ENCODE measurements around the gene KRI1. TPM values are rescaled to one million over a fixed set of nuclear protein-coding genes. Genes with fewer than 3 reads are reported as not detected.
"Not testable (repeated sequence)": the region's sequence is repeated elsewhere in the genome, so short reads cannot be mapped to it uniquely, and the experiment has no call there.

Gene KRI1
- total and polyA plus RNA-seq, 2 donors = 32.5 to 77.5 TPM

DNA sequence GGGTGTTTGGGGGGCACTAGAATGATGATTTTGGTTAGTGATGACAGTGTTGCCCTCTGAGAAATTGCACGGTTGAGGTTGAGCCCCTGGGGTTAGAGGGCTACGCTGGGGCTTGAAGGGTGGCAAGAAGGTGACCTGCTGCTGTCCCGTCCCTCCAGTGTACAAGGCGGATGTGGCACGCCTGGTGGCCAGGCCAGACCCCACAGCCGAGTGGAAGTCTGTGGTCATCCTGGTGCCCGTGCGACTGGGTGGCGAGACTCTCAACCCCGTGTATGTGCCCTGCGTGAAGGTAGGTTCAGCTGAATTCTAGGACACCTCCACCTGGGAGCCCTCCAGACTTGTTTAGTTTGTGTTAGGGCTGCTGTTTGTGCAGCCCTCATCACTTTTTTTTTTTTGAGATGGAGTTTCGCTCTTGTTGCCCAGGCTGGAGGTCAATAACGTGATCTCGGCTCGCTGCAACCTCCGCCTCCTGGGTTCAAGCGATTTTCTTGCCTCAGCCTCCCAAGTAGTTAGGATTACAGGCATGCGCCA lies 17.0 kb downstream of the KRI1 start:
- Histone ChIP-seq H3K36me3 (ENCODE audit: control insufficient read depth in 2 of 2, insufficient read depth in 2 of 2, low read length in 1 of 2) (peaks cover 66 to 77% of the 10 kb centered on the region in 2 donors), H3K4me3 (ENCODE audit: low read length in 2 of 2) (no peak overlapping the region), H3K9me3 (ENCODE audit: control insufficient read depth in 2 of 2, insufficient read depth in 1 of 2, low read length in 1 of 2) (peaks cover 0 to 29% of the 10 kb centered on the region in 2 donors), H3K27me3 (ENCODE audit: control insufficient read depth in 2 of 2, insufficient read depth in 1 of 2, low read length in 1 of 2) (no peaks in the 10 kb centered on the region), H3K4me1 (ENCODE audit: control insufficient read depth in 2 of 2, insufficient read depth in 2 of 2, low read length in 2 of 2) (peaks cover 30 to 48% of the 10 kb centered on the region in 2 donors), H3K27ac (ENCODE audit: low read depth in 1 of 2, low read length in 1 of 2) (no peak overlapping the region)
- whole genome bisulfite sequencing = over 99% methylated on average over 18 of the region's 18 CpGs
- DNase-seq (ENCODE audit: low read depth in 6 of 9, low spot score in 9 of 9) = no peak

- 97% methylated on average over 17 of the region's 17 CpGs for WGBS
- Histone ChIP-seq H3K27me3 (ENCODE audit: control insufficient read depth in 2 of 2, insufficient read depth in 1 of 2, low read length in 1 of 2) (no peaks in the 10 kb centered on the region), H3K9me3 (ENCODE audit: control insufficient read depth in 2 of 2, insufficient read depth in 1 of 2, low read length in 1 of 2) (peaks cover 0 to 14% of the 10 kb centered on the region in 2 donors), H3K27ac (ENCODE audit: low read depth in 1 of 2, low read length in 1 of 2) (no peak overlapping the region), H3K4me1 (ENCODE audit: control insufficient read depth in 2 of 2, insufficient read depth in 2 of 2, low read length in 2 of 2) (peaks cover 15 to 35% of the 10 kb centered on the region in 2 donors), H3K36me3 (ENCODE audit: control insufficient read depth in 2 of 2, insufficient read depth in 2 of 2, low read length in 1 of 2) (peaks cover 52 to 57% of the 10 kb centered on the region in 2 donors), H3K4me3 (ENCODE audit: low read length in 2 of 2) (no peak overlapping the region)
- DNase-seq (ENCODE audit: low read depth in 6 of 9, low spot score in 9 of 9) = no peak
These were observed 19.0 kb downstream of the KRI1 start for GRCh38 chr19:10546817-10547216.

GRCh38 chr19:10544753-10545251 lies 21.0 kb downstream of the KRI1 start:
- 59% methylated on average over 23 of the region's 23 CpGs for WGBS
- H3K36me3 ChIP-seq (ENCODE audit: control insufficient read depth in 2 of 2, insufficient read depth in 2 of 2, low read length in 1 of 2) = peaks cover 36 to 40% of the 10 kb centered on the region in 2 donors

DNA sequence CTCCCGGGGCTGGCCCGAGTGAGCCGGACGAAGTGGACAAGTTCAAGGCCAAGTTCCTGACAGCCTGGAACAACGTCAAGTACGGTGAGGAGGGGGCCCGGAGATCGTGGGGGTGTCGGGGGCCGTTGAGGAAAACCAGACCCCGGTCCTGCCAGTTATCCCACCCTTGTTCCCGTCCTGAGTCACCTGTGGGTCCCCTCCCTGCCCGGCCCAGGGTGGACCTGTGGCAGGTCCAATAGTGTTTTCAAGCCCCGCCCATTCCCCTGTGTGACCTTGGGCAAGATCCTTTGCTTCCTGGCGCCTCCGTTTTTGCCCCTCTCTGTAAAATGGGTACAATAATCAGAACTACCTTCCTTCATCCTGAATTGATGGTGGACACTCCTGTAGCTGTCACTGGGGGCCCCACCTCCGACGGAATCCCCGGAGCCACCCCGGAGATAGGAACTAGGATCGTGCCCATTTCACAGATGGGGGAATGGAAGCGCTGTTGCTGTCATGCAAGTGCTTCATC lies 21.5 kb downstream of the KRI1 start:
- DNase-seq (ENCODE audit: low read depth in 6 of 9, low spot score in 9 of 9) = peak in 2 of 9 donors; percentile 14 to 31
- Histone ChIP-seq H3K9me3 (ENCODE audit: control insufficient read depth in 2 of 2, insufficient read depth in 1 of 2, low read length in 1 of 2) (peaks cover 0 to 12% of the 10 kb centered on the region in 2 donors), H3K27me3 (ENCODE audit: control insufficient read depth in 2 of 2, insufficient read depth in 1 of 2, low read length in 1 of 2) (peaks cover 0 to 9% of the 10 kb centered on the region in 2 donors), H3K36me3 (ENCODE audit: control insufficient read depth in 2 of 2, insufficient read depth in 2 of 2, low read length in 1 of 2) (peaks cover 31 to 36% of the 10 kb centered on the region in 2 donors), H3K4me3 (ENCODE audit: low read length in 2 of 2) (peak overlapping the region; percentile 96 to 99), H3K4me1 (ENCODE audit: control insufficient read depth in 2 of 2, insufficient read depth in 2 of 2, low read length in 2 of 2) (peaks cover 15 to 30% of the 10 kb centered on the region in 2 donors), H3K27ac (ENCODE audit: low read depth in 1 of 2, low read length in 1 of 2) (peak overlapping the region; percentile 46 to 90)
- 25% methylated on average over 22 of the region's 22 CpGs for WGBS

More at GRCh38 chr19:10544753-10545251, 21.0 kb downstream of the KRI1 start:
- Histone ChIP-seq H3K27me3 (ENCODE audit: control insufficient read depth in 2 of 2, insufficient read depth in 1 of 2, low read length in 1 of 2) (peaks cover 0 to 4% of the 10 kb centered on the region in 2 donors), H3K9me3 (ENCODE audit: control insufficient read depth in 2 of 2, insufficient read depth in 1 of 2, low read length in 1 of 2) (peaks cover 0 to 12% of the 10 kb centered on the region in 2 donors), H3K27ac (ENCODE audit: low read depth in 1 of 2, low read length in 1 of 2) (peak overlapping the region; percentile 47 to 64), H3K4me3 (ENCODE audit: low read length in 2 of 2) (peak overlapping the region; percentile 96 to 99), H3K4me1 (ENCODE audit: control insufficient read depth in 2 of 2, insufficient read depth in 2 of 2, low read length in 2 of 2) (peaks cover 15 to 30% of the 10 kb centered on the region in 2 donors)
- DNase-seq (ENCODE audit: low read depth in 6 of 9, low spot score in 9 of 9) = peak in 1 of 9 donors; percentile 21

GRCh38 chr19:10543420-10544241 lies 22.2 kb downstream of the KRI1 start, which contains the start of gene ATG4D:
TSS of gene ATG4D (plus strand) at chr19:10543904. CDS start at chr19:10544091, 187 bp downstream.
- Histone ChIP-seq H3K4me3 (ENCODE audit: low read length in 2 of 2) (peak within 1 kb of the TSS; percentile 96 to 99), H3K36me3 (ENCODE audit: control insufficient read depth in 2 of 2, insufficient read depth in 2 of 2, low read length in 1 of 2) (peaks cover 24 to 29% of the 10 kb centered on the region in 2 donors), H3K9me3 (ENCODE audit: control insufficient read depth in 2 of 2, insufficient read depth in 1 of 2, low read length in 1 of 2) (peaks cover 0 to 12% of the 10 kb centered on the region in 2 donors), H3K27ac (ENCODE audit: low read depth in 1 of 2, low read length in 1 of 2) (peak within 1 kb of the TSS; percentile 47 to 90), H3K27me3 (ENCODE audit: control insufficient read depth in 2 of 2, insufficient read depth in 1 of 2, low read length in 1 of 2) (peaks cover 3 to 14% of the 10 kb centered on the region in 2 donors), H3K4me1 (ENCODE audit: control insufficient read depth in 2 of 2, insufficient read depth in 2 of 2, low read length in 2 of 2) (peaks cover 15 to 30% of the 10 kb centered on the region in 2 donors)
- 2% methylated on average over 79 of the region's 79 CpGs for WGBS
- DNase-seq (ENCODE audit: low read depth in 6 of 9, low spot score in 9 of 9) = peak in 6 of 9 donors; percentile 61 to 88 (median 74)

DNA sequence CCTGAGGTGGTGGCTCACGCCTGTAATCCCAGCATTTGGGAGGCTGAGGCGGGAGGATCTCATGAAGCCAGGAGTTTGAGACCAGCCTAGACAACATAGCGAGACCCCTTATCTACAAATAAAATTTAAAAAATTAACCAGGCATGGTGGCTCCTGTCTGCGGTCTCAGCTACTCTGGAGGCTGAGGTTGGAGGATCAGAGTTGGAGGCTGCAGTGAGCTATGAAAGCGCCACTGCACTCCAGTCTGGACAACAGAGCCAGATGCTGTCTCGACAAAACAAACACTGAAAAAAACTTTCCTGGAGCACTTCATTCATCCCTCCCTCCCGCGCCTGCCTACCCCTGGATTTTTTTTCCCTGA lies 22.8 kb downstream of the KRI1 start:
- Histone ChIP-seq H3K9me3 (ENCODE audit: control insufficient read depth in 2 of 2, insufficient read depth in 1 of 2, low read length in 1 of 2) (peaks cover 0 to 12% of the 10 kb centered on the region in 2 donors), H3K27me3 (ENCODE audit: control insufficient read depth in 2 of 2, insufficient read depth in 1 of 2, low read length in 1 of 2) (peaks cover 6 to 20% of the 10 kb centered on the region in 2 donors), H3K36me3 (ENCODE audit: control insufficient read depth in 2 of 2, insufficient read depth in 2 of 2, low read length in 1 of 2) (peaks cover 19 to 23% of the 10 kb centered on the region in 2 donors), H3K4me1 (ENCODE audit: control insufficient read depth in 2 of 2, insufficient read depth in 2 of 2, low read length in 2 of 2) (peaks cover 15 to 30% of the 10 kb centered on the region in 2 donors), H3K4me3 (ENCODE audit: low read length in 2 of 2) (peak overlapping the region; percentile 96 to 99), H3K27ac (ENCODE audit: low read depth in 1 of 2, low read length in 1 of 2) (peak overlapping the region in 1 of 2 donors; percentile 43)
- no peak for DNase-seq (ENCODE audit: low read depth in 6 of 9, low spot score in 9 of 9)
- 74% methylated on average over 8 of the region's 8 CpGs for WGBS

- not testable (repeated sequence) for H3K4me3 ChIP-seq (ENCODE audit: low read length in 2 of 2); H3K9me3 ChIP-seq (ENCODE audit: control insufficient read depth in 2 of 2, insufficient read depth in 1 of 2, low read length in 1 of 2); DNase-seq (ENCODE audit: low read depth in 6 of 9, low spot score in 9 of 9); H3K27ac ChIP-seq (ENCODE audit: low read depth in 1 of 2, low read length in 1 of 2); H3K36me3 ChIP-seq (ENCODE audit: control insufficient read depth in 2 of 2, insufficient read depth in 2 of 2, low read length in 1 of 2)
- 17% methylated on average over 9 of the region's 9 CpGs for WGBS
- Histone ChIP-seq H3K27me3 (ENCODE audit: control insufficient read depth in 2 of 2, insufficient read depth in 1 of 2, low read length in 1 of 2) (peaks cover 7 to 35% of the 10 kb centered on the region in 2 donors), H3K4me1 (ENCODE audit: control insufficient read depth in 2 of 2, insufficient read depth in 2 of 2, low read length in 2 of 2) (peaks cover 4 to 11% of the 10 kb centered on the region in 2 donors)
These were observed 26.8 kb downstream of the KRI1 start for GRCh38 chr19:10539016-10539415.

DNA sequence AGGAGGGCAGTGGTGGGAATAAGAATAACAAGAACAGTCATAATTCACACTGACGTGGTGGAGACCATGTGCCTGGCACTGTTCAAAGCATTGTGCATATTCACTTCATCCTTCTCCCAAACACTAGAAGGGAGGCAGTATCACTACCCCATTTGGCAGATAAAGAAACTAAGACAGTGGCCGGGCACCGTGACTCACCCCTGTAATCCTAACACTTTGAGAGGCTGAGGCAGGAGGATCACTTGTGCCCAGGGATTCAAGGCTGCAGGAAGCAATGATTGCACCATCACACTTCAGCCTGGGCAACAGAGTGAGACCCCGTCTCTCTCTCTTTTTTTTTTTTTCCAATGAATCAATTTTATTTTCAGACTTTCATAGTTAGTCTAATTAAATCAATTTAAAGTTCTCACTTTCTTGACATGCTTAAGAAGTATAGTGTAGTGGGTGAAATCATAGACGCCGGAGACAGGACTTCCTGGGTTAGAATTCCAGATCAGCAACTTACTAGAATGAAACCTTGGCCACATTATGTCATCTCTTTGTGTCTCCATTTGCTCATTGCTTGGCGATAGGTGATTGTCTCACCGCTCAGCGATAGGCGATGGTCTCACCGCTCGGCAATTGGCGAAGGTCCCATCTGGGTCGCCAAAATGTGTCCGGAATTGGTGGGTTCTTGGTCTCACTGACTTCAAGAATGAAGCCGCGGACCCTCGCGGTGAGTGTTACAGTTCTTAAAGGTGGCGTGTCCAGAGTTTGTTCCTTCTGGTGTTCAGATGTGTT lies 27.4 kb downstream of the KRI1 start:
- H3K9me3 ChIP-seq (ENCODE audit: control insufficient read depth in 2 of 2, insufficient read depth in 1 of 2, low read length in 1 of 2) = no peaks in the 10 kb centered on the region
- H3K27ac ChIP-seq (ENCODE audit: low read depth in 1 of 2, low read length in 1 of 2) = no peak overlapping the region
- peaks cover 3 to 9% of the 10 kb centered on the region in 2 donors for H3K4me1 ChIP-seq (ENCODE audit: control insufficient read depth in 2 of 2, insufficient read depth in 2 of 2, low read length in 2 of 2)
- DNase-seq (ENCODE audit: low read depth in 6 of 9, low spot score in 9 of 9) = no peak
- H3K4me3 ChIP-seq (ENCODE audit: low read length in 2 of 2) = no peak overlapping the region
- 59% methylated on average over 20 of the region's 20 CpGs for WGBS
- H3K36me3 ChIP-seq (ENCODE audit: control insufficient read depth in 2 of 2, insufficient read depth in 2 of 2, low read length in 1 of 2) = no peaks in the 10 kb centered on the region
- H3K27me3 ChIP-seq (ENCODE audit: control insufficient read depth in 2 of 2, insufficient read depth in 1 of 2, low read length in 1 of 2) = peaks cover 7 to 35% of the 10 kb centered on the region in 2 donors

All from thymus (tissue), 11 donors.